ENCODE data around the gene PDE3B.

Gene PDE3B

DNA sequence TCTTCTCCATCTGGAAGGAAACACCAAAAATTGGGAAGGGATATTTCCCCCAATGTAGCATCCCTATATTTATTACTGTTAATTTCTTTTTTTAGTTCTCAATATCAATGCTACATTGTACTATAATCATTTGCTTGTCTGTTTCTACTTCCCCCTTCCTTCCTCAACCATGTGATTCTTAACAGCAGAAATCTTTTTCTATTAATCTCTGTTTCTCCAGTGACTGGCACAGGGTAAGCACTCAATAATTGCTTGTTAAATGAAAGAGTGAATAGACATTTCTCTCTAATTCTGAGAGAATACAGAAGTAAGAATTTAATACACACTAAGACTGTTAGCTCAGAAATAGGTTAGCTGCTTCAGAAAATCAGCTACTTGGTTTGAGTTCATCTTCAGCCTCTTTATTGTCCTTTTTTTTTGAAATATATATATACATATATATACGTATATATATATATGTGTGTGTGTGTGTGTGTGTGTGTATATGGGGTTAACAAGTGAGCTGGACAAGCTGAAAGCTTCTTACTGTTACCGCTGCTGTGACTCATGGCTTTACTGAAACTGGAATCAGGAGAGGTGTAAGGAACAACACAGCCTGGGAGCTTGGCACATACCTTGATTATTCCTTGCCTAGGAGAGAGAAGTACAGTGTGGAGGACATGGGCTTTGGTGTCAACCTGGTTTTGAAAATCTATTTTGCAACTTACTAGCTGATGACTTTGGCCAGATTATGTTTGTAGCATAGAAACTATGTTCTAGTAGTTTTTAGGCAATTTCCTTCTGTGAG lies 26.2 kb upstream of the PDE3B start:
- ChIA-PET CTCF (interaction anchor here (0.8 to 2.0 kb wide), 4 partner anchors 11 to 290 kb away, joined by 3 to 7 read pairs (median 3); no protein-coding TSS in a partner anchor), POLR2A (no interaction called here)
- no peak for DNase-seq (ENCODE audit: extremely low spot score)
- TF ChIP-seq, protein P1, sequence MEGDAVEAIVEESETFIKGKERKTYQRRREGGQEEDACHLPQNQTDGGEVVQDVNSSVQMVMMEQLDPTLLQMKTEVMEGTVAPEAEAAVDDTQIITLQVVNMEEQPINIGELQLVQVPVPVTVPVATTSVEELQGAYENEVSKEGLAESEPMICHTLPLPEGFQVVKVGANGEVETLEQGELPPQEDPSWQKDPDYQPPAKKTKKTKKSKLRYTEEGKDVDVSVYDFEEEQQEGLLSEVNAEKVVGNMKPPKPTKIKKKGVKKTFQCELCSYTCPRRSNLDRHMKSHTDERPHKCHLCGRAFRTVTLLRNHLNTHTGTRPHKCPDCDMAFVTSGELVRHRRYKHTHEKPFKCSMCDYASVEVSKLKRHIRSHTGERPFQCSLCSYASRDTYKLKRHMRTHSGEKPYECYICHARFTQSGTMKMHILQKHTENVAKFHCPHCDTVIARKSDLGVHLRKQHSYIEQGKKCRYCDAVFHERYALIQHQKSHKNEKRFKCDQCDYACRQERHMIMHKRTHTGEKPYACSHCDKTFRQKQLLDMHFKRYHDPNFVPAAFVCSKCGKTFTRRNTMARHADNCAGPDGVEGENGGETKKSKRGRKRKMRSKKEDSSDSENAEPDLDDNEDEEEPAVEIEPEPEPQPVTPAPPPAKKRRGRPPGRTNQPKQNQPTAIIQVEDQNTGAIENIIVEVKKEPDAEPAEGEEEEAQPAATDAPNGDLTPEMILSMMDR (IDR thresholded peaks at IDR 0.05; ENCODE audit: control extremely low read depth, extremely low read depth, low read depth, missing control alignments), result no peak

DNA sequence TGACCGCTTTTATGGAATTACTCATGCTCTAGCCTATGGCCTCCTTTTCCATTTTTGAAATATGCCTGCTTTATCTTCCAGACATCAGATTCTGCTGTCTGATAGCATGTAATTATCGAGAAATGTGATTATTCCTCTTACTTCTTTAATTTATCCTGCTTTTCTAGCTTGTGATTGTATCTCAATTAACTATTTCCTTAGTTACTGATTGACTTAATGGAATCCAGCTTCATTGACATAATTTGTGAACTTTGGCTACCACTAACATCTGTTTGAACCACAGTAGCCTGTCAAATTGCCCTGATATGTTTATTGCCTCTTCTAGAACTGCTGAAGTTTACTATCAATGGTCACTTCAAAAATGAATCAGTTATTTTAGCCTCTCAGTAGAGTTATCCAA lies 25.5 kb upstream of the PDE3B start:
- ChIA-PET POLR2A (no interaction called here), CTCF (interaction anchor here (0.8 to 2.0 kb wide), 4 partner anchors 11 to 290 kb away, joined by 3 to 7 read pairs (median 3); no protein-coding TSS in a partner anchor)
- TF ChIP-seq, protein P1 (IDR thresholded peaks at IDR 0.05; ENCODE audit: control extremely low read depth, extremely low read depth, low read depth, missing control alignments), result no peak
- DNase-seq (ENCODE audit: extremely low spot score), result no peak

DNA sequence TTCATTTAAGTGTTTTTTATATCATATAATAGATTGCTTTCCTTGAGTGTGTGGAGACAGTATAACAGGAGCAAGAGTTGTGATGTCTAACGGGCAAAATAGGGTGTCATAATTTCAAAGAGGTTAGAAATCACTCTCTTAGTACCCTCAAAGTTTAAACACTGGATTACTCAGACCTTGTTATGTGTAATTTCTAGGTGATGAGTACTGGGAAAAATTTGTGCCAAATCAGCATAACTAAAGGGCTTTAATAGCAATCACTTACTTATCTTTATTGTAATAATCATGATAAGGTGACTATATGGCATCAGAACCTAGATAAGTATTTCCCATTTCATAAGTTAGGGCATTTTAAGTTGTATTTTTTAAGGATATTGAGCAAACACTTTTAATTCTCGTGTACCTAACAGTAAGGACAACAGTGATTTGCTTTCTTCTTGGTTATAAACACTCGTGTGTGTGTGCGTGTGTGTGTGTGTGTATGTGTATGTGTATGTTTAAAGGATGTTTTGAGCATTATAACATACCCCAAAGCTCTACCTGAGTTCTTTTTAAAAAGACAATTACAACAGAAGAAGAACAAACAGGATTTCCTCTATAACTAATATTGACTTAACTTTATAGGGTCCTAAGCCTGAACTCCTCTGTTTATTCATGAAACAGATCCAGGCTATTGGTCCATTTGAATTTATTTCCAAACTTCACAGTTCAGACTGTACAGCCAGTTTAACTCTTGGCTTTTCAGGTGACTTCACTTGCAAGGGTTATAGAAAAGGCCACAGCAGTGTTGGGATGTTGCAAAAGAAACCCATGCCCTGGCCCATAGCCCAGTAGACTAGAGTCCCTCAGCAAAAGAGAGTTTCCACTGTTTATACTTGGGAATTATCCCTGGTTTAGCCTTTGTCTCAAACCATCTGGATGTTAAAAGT lies 23.7 kb upstream of the PDE3B start:
- CTCF ChIA-PET, result interaction anchor here (0.8 to 2.0 kb wide), 5 partner anchors 15 to 288 kb away, joined by 3 to 7 read pairs (median 3); no protein-coding TSS in a partner anchor
- no peak for DNase-seq (ENCODE audit: extremely low spot score)

DNA sequence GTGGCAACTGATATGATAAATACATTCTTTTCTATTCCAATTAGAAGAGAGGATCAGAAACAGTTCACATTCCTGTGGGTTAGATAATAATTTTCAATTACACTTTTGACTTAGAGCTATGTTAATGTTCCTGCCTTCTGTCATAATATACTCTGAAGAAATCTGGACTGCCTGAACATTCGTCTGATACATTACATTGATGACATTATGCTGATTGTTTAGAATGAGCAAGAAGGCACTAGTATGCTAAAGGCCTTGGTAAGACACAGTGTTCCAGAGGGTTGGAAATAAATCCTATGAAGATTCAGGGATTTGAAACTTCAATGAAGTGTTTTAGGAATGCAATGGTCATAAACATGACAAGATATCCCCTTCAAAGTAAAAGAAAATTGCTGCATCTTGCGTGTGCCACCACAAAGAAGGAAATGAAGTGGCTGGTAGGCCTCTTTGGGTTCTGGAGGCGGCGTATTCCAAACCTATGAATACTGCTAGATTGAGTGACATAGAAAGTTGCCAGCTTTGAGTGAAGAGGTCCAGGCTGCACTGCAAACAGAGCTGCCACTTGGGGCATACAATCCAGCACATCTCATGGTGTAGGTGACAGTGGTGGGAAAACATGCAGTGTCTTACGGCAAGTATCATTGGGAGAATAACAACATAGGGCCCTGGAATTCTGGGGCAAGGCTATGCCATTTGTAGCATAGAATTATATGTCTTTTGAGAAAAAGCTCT lies 21.2 kb upstream of the PDE3B start:
- no peak for DNase-seq (ENCODE audit: extremely low spot score)
- TF ChIP-seq, protein P1 (IDR thresholded peaks at IDR 0.05; ENCODE audit: control extremely low read depth, extremely low read depth, low read depth, missing control alignments), result no peak
- ChIA-PET POLR2A (interaction anchor here (0.6 kb wide), 1 partner anchor 23 kb away, joined by 3 read pairs; no protein-coding TSS in a partner anchor), CTCF (interaction anchor here (0.7 to 2.5 kb wide), 9 partner anchors 8 to 286 kb away, joined by 3 to 11 read pairs (median 5); no protein-coding TSS in a partner anchor)

More for the DNA sequence above, 23.7 kb upstream of the PDE3B start:
- TF ChIP-seq, protein P1 (IDR thresholded peaks at IDR 0.05; ENCODE audit: control extremely low read depth, extremely low read depth, low read depth, missing control alignments), result no peak
- POLR2A ChIA-PET, result no interaction called here

DNA sequence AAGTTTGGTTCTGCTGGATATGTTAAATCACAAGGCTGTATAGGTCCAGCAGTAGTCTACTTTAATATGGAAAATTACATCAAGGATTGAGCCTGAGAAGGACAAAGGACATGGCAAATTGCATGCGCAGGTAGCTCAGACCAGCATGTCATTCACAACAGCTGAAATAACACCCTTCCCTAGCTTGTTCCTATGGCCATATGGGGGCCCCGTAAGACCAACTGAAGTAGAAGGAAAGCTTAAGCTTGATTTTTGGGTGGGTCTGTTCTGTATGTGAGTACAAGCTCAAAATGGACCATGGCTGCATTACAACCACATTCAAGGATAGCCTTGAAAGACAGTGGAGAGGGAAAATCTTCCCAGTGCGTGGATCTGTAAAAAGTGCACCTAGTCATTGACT lies 20.6 kb upstream of the PDE3B start:
- POLR2A ChIA-PET, result interaction anchor here (0.6 kb wide), 1 partner anchor 23 kb away, joined by 3 read pairs; no protein-coding TSS in a partner anchor

More for the DNA sequence above, 20.6 kb upstream of the PDE3B start:
- CTCF ChIA-PET, result interaction anchor here (1.1 to 2.5 kb wide), 8 partner anchors 9 to 284 kb away, joined by 4 to 14 read pairs (median 5); no protein-coding TSS in a partner anchor
- TF ChIP-seq, protein P1 (IDR thresholded peaks at IDR 0.05; ENCODE audit: control extremely low read depth, extremely low read depth, low read depth, missing control alignments), result no peak
- DNase-seq (ENCODE audit: extremely low spot score), result no peak

All from GM10248 (cell line).